HL-60 (cell line): ENCODE measurements around the gene N4BP2L2.

Experiments used
- DNase-seq, 2 experiments: peaks; one replicate each; pipeline ENCODE4 v3.0.0-alpha.2; 2010 to 2020; ENCODE audit warnings: low read depth in 1 of 2, low spot score in 1 of 2
- H3K27ac ChIP-seq: fragments of 250-450 bp; sonication (Bioruptor Pico); replicated peaks from 2 replicates; pipeline ENCODE4 v1.5.1; 2020; ENCODE audit warnings: mild to moderate bottlenecking, moderate library complexity
- H3K27me3 ChIP-seq: fragments of 250-450 bp; sonication (Bioruptor Pico); 2 replicates; pipeline ENCODE4 v1.5.1; 2021; ENCODE audit warnings: mild to moderate bottlenecking, moderate library complexity; ENCODE audit not compliant: insufficient read depth, poor library complexity, severe bottlenecking
- H3K4me3 ChIP-seq: replicated peaks from 2 replicates; pipeline ENCODE4 v1.5.1; 2011; ENCODE audit warnings: mild to moderate bottlenecking, control low read depth, low read length; ENCODE audit not compliant: insufficient read depth
- CTCF ChIP-seq: IDR thresholded peaks from one replicate; pipeline ENCODE4 v1.5.1; 2011; ENCODE audit warnings: low read length, control low read depth, inconsistent platforms; ENCODE audit not compliant: insufficient read depth
- GABPA ChIP-seq: IDR thresholded peaks from 2 replicates; pipeline ENCODE4 v1.6.1; 2012; ENCODE audit warnings: low read depth
- POLR2AphosphoS5 ChIP-seq: IDR thresholded peaks from 2 replicates; pipeline ENCODE4 v1.6.1; 2012; ENCODE audit warnings: low read depth
- REST ChIP-seq: IDR thresholded peaks from 2 replicates; pipeline ENCODE4 v1.6.1; 2012; ENCODE audit warnings: low read depth; ENCODE audit not compliant: insufficient replicate concordance
- SPI1 ChIP-seq: IDR thresholded peaks from 2 replicates; pipeline ENCODE4 v1.6.1; 2012; ENCODE audit warnings: low read depth, mild to moderate bottlenecking, borderline replicate concordance

N4BP2L2 gene

GRCh38 chr13:32496599-32497160 lies 41.9 kb downstream of the N4BP2L2 start:
- TF ChIP-seq REST, result no peak
- Histone ChIP-seq H3K4me3 (no peak overlapping the region), H3K27ac (no peak overlapping the region), H3K27me3 (no peaks in the 10 kb centered on the region)
- no peak for DNase-seq

GRCh38 chr13:32495841-32496240 lies 42.8 kb downstream of the N4BP2L2 start:
- no peak overlapping the region for H3K27ac ChIP-seq
- no peaks in the 10 kb centered on the region for H3K27me3 ChIP-seq
- no peak for TF ChIP-seq REST
- no peak for TF ChIP-seq GABPA
- TF ChIP-seq POLR2AphosphoS5, result no peak
- TF ChIP-seq SPI1, result no peak
- TF ChIP-seq CTCF, result no peak
- no peak overlapping the region for H3K4me3 ChIP-seq
- DNase-seq, result no peak

GRCh38 chr13:32495429-32495828 lies 43.2 kb downstream of the N4BP2L2 start:
- Histone ChIP-seq H3K4me3 (no peak overlapping the region), H3K27ac (no peak overlapping the region), H3K27me3 (no peaks in the 10 kb centered on the region)
- DNase-seq, result no peak
- no peak for TF ChIP-seq SPI1
- TF ChIP-seq POLR2AphosphoS5, result no peak
- no peak for TF ChIP-seq GABPA
- no peak for TF ChIP-seq REST
- TF ChIP-seq CTCF, result no peak

GRCh38 chr13:32491028-32491427 lies 47.6 kb downstream of the N4BP2L2 start:
- H3K27ac ChIP-seq, result no peak overlapping the region
- H3K4me3 ChIP-seq, result no peak overlapping the region
- no peak for TF ChIP-seq REST
- no peak for TF ChIP-seq SPI1
- TF ChIP-seq CTCF, result no peak
- TF ChIP-seq GABPA, result no peak
- TF ChIP-seq POLR2AphosphoS5, result no peak
- DNase-seq, result no peak
- H3K27me3 ChIP-seq, result no peaks in the 10 kb centered on the region
